Measurements from ENCODE around the gene RIN3. TPM values are rescaled to one million over a fixed set of nuclear protein-coding genes. Genes with fewer than 3 reads are reported as not detected.

RIN3 gene
- total and polyA plus RNA-seq, 10 of the 15 experiments (the other 5 are each of a cell fraction or from before 2014, with no cell fraction given) = 0.91 to 23.3 (median 6.3) TPM

DNA sequence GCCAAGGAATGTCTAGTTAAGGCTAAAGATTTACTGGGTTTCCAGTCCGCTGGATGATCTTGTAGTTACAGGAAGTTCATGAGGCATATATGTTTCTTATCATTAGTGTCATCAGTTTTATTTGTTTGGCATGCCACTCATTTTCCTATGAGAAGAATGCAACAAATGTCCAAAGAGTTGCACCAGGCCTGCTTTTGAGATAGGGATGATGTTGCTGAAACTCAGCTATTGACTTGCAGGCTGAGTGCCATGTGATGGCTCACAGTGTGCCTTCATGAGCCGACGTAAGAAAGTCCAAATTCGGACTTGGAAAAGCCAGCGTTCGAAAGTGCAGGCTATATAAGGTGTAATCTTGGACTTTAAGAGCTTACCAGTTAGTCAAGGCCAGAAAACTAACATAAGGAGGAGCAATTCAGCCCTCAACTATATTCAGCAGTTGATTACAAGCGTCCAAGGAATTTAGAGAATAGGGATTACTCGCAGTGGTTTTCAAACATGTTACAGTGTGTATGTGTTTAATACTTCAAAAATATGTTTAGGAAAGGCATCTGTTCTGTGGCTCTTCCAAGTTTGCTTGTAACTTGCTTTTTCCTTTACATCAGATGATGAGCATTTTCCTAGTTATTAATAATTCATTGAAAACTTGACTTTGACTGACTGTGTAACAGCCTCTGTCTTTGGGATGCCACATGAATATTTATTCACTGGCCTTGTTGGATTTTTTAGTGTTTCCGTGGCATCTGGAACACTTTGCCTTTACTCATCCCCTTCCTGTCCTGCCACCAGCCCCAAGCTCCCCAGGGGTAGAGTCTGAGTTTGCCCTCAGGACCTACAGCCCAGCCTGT, 133.6 kb downstream of the RIN3 start:
- Histone ChIP-seq H3K4me1 (ENCODE audit: control insufficient read depth, insufficient read depth, low read length) (peaks cover 34% of the 10 kb centered on the region), H3K36me3 (ENCODE audit: control insufficient read depth in 2 of 2, insufficient read depth in 2 of 2, low read length in 1 of 2) (peaks cover 0 to 2% of the 10 kb centered on the region in 2 experiments; a peak in 2 of 4 replicates), H3K9me3 (replicated peaks; ENCODE audit: control insufficient read depth, insufficient read depth, low read length) (peaks cover 4% of the 10 kb centered on the region; the same call in 2 of the 3 replicates), H3K4me3 (no peak overlapping the region), H3K9ac (ENCODE audit: control insufficient read depth, insufficient read depth, low read length) (no peak overlapping the region), H3K4me2 (ENCODE audit: control insufficient read depth, insufficient read depth) (peak overlapping the region; percentile 63), H3K27me3 (replicated peaks in 1 of 2; ENCODE audit: control insufficient read depth in 2 of 2, insufficient read depth in 2 of 2, low read length in 1 of 2) (no peaks in the 10 kb centered on the region), H3K79me2 (ENCODE audit: control insufficient read depth, insufficient read depth, low read length) (peaks cover 2% of the 10 kb centered on the region), H4K20me1 (ENCODE audit: control insufficient read depth, insufficient read depth) (no peaks in the 10 kb centered on the region), H2AFZ (ENCODE audit: control insufficient read depth, low read depth, low read length) (no peak overlapping the region), H3K27ac (ENCODE audit: control insufficient read depth, insufficient read depth) (peak overlapping the region; percentile 18; the same call in 1 of the 2 replicates)
- over 99% methylated on average over 9 of the region's 9 CpGs for WGBS (ENCODE audit: insufficient coverage, insufficient replicate concordance, low lambda C conversion rate, missing lambda C conversion rate)
- intact Hi-C loops (cut with micrococcal nuclease; ENCODE audit: unreplicated experiment) (no loop called here), in situ Hi-C loops (cut with MboI) (no loop called here)
- POLR2A ChIA-PET = interaction anchor here (0.7 kb wide), 1 partner anchor 13 kb away, joined by 7 read pairs; no protein-coding TSS in a partner anchor
- SMC1A ChIA-PET (ENCODE audit: uncharacterized antibody, unreplicated experiment) = interaction anchor here (0.9 to 4.1 kb wide), 4 partner anchors 12 to 98 kb away, joined by 3 to 30 read pairs (median 4); no protein-coding TSS in a partner anchor
- DNase-seq (ENCODE audit: low read depth, low spot score) (no peak), ATAC-seq (no peak), FAIRE-seq (peak; percentile 7)
- RAD21 ChIA-PET (ENCODE audit: unreplicated experiment) = interaction anchor here (0.7 to 1.5 kb wide), 2 partner anchors 11 to 12 kb away, joined by 3 read pairs; no protein-coding TSS in a partner anchor
- no TSS peak for BruUV-seq (replicated peaks)
- CTCF ChIA-PET = interaction anchor here (0.6 to 2.1 kb wide), 5 partner anchors 23 to 250 kb away, joined by 3 to 6 read pairs (median 3); no protein-coding TSS in a partner anchor
- 0 out of 2 replicates have a peak, but pooled peaks have one; percentile 13 for TF ChIP-seq IKZF1 (conservative IDR thresholded peaks at IDR 0.05)
- TF ChIP-seq, protein P1, sequence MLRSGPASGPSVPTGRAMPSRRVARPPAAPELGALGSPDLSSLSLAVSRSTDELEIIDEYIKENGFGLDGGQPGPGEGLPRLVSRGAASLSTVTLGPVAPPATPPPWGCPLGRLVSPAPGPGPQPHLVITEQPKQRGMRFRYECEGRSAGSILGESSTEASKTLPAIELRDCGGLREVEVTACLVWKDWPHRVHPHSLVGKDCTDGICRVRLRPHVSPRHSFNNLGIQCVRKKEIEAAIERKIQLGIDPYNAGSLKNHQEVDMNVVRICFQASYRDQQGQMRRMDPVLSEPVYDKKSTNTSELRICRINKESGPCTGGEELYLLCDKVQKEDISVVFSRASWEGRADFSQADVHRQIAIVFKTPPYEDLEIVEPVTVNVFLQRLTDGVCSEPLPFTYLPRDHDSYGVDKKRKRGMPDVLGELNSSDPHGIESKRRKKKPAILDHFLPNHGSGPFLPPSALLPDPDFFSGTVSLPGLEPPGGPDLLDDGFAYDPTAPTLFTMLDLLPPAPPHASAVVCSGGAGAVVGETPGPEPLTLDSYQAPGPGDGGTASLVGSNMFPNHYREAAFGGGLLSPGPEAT (IDR thresholded peaks at IDR 0.05; ENCODE audit: low read depth) = 0 out of 2 replicates have a peak, but pooled peaks have one; percentile 6
- TF ChIP-seq, protein P2, sequence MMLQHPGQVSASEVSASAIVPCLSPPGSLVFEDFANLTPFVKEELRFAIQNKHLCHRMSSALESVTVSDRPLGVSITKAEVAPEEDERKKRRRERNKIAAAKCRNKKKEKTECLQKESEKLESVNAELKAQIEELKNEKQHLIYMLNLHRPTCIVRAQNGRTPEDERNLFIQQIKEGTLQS (IDR thresholded peaks at IDR 0.05; ENCODE audit: borderline replicate concordance, extremely low read depth, low read depth, low read length) = no peak
